ENCODE measurements around the gene SLC25A6.
"Not testable (repeated sequence)": the region's sequence is repeated elsewhere in the genome, so short reads cannot be mapped to it uniquely, and the experiment has no call there.

The SLC25A6 gene

DNA sequence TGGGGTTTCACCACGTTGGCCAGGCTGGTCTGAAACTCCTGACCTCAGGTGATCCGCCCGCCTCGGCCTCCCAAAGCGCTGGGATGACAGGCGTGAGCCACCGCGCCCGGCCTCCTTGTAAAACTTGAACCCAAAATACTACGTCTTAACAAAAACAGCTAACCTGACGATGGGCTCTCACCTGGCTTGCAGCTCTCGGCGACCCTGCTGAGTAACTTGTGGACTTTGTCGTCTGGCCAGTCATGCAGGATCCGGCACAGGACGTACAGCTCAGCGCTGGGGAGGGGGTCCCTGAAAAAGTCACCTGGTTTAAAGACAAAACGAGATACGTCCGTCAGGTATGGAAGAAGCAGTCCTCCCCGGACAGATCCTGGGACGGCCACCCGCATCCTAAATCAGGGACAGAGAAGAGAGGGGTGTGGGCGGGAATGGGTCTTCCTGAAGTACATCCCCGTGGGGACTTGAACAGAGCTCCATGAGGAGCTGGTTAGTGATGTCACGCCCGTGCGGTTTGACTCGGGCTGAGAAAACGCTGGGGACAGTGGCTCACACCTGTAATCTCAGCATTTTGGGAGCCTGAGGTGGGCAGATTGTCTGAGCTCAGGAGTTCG lies 20.7 kb upstream of the SLC25A6 start:
- DNase-seq, result no peak

DNA sequence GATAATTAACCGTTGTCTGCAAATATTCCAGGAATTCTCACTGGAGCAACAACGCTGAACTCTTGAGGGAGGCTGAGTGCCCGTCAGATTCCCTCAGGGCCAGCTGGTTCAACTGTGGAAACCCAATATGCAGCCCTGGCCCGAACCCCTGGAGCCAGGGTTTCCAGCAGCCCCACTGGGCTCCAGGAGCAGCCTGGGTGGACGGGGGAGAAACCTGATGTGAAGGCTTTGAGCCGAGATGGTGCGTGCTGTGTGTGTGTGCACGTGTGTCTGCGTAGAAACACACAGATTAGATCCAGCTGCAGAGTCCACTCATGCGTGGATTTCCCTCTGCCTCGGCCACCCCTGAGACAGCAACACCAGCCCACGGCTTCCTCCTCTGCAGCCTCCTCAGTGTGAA lies 19.4 kb upstream of the SLC25A6 start:
- DNase-seq, result no peak

GRCh38 chrX:1407035-1407434 lies 15.1 kb upstream of the SLC25A6 start:
- DNase-seq, result no peak

DNA sequence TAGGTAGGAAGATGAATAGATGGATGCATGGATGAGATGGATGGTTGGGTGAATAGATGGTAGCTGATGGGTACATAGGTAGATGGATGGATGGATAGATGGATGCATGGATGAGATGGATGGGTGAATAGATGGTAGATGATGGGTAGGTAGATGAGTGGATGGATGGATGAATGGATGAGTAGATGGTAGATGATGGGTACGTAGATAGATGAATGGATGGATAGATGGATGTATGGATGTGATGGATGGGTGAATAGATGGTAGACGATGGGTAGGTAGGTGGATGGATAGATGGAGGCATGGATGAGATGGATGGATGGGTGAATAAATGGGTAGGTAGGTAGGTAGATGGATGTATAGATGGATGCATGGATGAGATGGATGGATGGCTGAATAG lies 13.9 kb upstream of the SLC25A6 start:
- DNase-seq, result not testable (repeated sequence)

DNA sequence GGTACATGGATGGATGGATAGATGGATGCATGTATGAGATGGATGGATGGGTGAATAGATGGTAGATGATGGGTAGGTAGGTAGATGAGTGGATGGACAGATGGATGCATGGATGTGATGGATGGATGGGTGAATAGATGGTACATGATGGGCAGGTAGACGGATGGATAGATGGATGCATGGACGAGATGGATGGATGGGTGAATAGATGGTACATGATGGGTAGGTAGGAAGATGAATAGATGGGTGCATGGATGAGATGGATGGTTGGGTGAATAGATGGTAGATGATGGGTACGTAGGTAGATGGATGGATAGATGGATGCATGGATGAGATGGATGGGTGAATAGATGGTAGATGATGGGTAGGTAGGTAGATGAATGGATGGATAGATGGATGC lies 12.0 kb upstream of the SLC25A6 start:
- DNase-seq, result not testable (repeated sequence)

DNA sequence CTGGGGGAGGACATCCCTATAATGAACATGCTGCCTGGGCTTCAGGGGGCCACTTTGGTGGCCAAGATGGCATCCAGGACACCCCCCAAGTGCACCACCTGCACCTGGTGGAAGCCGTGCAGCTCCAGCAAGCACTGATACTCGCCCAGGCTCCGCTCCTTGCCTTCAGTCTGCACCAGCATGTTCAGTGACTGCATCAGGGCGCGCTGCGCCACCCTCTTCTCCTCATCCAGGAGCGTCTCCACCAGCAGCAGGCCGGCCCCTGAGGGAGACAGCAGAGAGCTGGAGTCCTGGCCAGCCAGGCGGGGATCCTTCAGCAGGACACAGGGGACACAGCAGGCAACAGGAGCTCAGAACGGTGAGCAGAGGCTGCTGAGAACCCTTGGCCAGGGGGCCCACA lies 11.3 kb upstream of the SLC25A6 start:
- DNase-seq, result no peak

DNA sequence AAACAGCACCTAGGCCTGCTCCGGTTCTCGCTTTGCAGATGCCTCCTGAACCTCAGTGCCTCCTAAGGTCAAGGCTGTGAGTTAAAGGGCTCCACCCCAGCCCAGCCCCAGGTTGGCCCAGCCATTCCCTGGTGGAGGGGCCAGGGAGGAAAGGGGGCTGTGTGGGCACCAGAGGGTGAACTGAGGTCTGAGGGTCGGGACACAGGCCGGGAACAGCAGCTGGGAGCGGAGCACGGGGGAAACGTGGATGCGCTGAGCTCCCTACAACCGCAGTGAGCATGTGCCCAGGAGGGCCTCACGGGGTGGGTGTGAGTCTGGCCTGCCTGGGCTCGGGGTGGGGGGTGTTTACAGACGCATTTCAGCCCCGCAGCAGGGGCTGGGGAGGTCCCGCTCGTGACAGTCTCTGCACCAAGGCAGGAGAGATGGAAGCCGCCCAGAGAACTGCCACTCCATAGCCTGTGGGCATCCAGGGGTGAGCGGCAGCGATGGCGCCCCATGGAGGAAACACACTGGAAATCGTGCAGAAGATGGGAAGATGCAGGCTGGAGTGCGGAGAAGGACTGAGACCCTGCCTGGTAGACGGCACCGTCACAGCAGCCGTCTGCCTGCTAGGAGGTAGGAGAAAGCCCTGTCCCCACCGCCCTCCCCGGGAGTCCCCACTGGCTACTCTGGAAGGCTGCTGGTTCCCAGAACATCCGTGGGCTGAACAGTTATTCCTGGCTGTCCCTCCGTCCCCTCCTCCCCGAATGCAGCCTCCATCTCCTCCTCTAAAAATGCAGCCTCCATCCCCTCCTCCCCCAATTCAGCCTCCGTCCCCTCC lies 9.9 kb upstream of the SLC25A6 start:
- DNase-seq, result no peak

DNA sequence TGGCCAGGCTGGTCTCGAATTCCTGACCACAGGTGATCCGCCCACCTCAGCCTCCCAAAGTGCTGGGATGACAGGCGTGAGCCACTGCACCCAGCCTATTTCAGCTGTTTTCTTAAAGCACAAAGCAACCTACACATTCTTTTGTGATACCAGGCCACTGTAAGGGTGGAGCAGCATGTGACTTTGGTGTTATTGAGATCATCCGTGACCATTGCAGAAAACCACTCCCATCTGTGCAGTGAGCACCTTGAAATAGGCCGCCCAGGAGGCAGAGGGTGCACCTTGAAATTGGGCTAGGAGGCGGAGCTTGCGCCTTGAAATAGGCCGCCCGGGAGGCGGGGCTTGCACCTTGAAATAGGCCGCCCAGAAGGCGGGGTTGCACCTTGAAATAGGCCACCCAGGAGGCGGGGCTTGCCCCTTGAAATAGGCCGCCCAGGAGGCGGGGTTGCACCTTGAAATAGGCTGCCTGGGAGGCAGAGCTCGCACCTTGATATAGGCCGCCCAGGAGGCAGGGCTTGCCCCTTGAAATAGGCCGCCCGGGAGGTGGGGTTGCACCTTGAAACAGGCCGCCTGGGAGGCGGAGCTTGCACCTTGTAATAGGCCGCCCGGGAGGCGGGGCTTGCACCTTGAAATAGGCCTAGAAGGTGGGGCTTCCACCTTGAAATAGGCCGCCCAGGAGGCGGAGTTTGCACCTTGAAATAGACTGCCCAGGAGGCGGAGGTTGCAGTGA lies 9.0 kb upstream of the SLC25A6 start:
- no peak for DNase-seq

DNA sequence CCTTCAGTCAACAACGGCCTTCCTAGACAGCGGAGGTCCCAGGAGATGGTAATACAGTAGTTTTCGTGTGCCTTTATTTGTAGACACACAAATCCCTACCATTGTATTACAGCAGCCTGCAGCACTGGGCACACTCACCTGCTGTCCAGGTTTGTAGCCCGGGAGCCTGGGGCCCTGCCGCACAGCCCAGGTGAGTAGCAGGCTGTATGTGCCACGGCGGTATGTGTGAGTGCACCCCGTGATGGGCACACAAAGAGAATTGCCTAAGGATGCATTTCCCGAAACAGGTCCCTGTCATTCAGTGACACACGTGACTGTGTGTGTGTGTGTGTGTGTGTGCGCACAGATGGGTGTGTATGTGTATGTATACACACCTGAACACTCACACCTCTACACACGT lies 8.1 kb upstream of the SLC25A6 start:
- DNase-seq, result no peak

DNA sequence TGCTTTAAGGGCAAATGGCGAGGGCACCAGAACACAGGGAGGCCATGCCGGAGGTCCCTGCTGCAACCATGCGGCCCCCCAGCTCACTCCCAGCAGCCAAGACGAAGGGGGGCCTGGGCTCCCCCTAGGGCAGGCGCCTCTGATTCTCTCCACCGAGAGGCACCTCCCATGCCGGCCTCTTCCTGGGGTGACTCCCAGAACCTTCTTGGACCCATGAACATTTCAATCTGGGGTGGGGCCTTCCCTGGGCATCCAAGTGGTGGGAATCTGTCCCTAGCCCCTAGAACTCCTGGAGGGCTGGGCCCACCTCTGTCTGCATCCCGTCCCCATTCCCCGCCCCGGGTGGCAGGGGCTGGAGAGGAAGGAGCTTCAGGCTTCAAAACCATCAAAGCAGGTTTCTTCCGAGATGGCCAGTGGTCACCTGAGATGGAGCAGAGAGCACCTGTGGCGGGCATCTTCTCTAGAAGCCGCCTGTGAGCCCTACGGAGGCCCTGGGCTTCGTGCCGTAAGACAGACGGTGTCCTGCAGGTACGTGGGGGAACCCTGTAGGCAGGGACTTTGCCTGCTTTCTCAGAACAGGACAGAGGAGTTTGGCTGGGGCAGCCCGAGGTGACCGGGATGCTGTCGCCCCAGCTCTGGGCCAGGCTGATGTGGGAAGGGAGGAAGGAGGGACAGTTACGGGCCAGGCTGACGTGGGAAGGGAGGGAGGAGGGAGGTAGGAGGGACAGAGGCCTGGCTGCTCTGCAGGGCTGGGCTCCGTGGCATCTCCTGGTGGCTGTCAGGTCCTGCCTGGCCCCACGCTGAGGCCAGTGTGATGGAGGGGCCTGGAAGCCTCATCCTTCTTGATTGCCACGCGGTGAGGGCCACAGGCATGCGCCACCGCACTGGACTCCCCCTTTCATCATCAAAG lies 6.8 kb upstream of the SLC25A6 start:
- DNase-seq, result no peak

- DNase-seq, result no peak
These were observed 5.7 kb upstream of the SLC25A6 start for GRCh38 chrX:1397441-1398270.

- no peak for DNase-seq
These were observed 5.1 kb upstream of the SLC25A6 start for GRCh38 chrX:1397001-1397400.

DNA sequence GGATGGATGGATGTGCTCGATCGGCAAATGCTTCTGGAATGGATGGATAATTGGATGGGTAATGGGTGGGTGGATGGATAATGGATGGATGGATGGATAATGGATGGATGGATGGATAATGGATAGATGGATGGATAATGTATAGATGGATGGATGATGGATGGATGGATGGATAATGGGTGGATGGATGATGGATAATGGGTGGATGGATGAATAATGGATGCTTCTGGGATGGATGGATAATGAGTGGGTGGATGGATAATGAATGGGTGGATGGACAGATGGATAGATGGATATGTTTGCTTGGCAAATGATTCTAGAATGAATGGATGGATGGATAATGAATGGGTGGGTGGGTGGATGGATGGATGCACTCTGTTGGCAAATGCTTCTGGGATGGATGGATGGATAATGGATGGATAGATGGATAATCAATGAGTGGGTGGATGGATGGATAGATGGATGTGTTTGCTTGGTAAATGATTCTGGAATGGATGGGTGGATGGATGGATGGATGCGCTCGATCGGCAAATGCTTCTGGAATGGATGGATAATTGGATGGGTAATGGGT lies 3.8 kb upstream of the SLC25A6 start:
- no peak for DNase-seq

DNA sequence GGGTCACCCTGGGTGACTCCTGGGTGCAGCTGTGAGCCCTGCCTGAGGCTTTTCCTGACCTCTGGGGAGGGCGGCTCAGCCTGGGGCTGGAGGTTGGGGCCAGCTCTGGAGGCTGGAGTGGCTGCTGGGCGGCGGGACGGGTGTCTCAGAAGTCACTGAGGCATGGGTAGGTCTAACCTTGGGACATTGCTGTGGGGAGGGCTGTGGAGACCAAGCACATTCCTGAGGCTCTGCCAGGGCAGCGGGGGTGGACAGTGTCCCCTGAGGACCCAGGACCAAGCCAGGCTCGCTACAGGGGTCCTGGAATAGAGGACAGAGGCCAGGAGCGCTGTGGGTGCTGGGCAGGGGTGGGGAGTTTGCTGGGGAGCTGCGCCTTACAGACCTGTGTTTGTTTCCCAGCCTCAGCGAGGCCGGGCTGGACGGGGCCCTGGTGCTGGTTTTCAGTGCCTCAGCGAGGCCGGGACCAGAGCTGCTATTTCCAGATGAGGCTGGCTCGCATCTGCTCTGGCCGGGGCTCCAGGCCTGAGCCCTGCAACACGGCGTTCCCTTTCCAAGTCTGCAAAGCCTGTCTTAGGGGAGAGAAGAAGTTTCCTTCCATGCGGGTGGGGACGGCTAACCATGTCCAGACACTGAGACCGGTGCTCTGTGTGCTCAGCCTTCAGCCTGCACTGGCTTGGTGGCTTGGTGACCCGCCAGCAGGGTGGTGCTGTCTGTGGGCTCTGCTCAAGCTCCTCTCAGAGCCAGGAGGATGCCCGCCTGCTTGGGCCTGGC lies 3.0 kb upstream of the SLC25A6 start:
- DNase-seq, result no peak

GRCh38 chrX:1393871-1394615 lies 2.1 kb upstream of the SLC25A6 start:
- no peak for DNase-seq

DNA sequence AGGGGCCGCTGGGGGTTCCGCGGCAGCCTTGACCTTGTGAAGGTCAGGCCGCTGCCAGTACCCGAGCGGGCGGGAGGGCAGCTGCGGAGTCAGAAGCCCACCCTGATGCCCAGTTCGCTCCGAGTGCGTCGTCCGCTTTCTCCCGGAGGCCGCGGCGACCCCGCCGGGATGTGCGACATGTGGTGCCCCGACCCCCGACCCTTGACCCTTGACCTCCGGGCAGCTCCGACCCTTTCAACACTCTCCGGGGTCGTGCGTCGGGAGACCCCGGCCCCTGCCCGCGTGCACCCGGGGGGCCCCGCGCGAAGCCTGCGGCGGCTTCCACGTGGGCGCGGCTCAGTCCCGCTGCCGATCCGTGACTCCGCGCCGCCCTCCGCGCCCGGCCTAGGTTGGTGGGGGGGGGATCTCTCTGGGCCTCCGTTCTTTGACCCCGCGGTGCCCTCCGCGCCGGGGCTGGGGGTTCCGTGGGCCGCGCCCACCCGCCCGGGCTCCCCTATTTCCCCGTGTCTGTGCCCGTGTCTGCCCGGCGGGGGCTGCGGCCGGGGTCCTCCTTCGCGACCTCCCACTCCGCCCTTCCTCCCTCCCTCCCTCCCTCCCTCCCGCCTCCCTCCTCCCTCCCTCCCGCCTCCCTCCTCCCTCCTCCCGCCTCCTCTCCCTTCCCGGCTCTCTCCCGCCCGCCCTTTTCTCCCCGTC lies 609 bp upstream of the SLC25A6 start:
- DNase-seq, result no peak

- DNase-seq, result no peak
These were observed 575 bp downstream of the SLC25A6 start for GRCh38 chrX:1391370-1391706.

- DNase-seq, result no peak
These were observed 1.1 kb downstream of the SLC25A6 start for GRCh38 chrX:1390621-1391369.

- DNase-seq, result no peak
These were observed 2.0 kb downstream of the SLC25A6 start for GRCh38 chrX:1389993-1390285.

Measured in NCI-H526 (cell line).